ENCODE data around the gene LRRC3.
A peak's percentile ranks its signal among the peaks of the same experiment; 100 is the strongest.

The LRRC3 gene

DNA sequence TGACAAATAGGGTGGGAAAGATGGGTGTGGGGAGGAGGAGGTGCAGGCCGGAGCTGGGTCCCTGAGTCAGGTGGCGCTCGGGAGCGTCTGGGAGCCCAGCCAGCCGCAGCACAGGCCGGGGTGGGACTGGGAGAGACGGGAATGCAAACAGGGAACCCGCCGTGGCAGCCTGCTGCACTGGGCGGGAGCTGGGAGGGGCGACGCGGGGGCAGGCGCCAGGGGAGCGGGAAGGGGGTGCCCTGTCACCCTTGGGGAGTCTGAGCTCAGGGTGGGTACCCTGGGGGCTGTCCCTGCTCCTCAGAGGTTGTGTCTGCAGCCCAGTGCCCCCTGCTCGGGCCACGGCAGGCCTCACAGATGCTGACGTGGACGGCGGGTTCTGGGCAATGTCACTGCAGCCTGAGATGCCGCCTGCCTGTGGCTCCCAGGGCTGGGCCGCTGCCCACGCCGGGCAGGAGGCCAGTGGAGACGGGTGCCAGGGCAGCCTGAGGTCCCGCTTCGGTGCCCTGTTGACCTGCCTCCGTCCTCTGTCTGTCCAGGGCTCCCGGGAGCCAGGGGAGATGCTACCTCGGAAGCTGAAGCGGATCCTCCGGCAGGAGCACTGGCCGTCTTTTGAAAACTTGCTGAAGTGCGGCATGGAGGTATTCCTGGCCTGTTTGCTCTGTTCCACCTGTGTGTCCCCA, 16.6 kb upstream of the LRRC3 start:
- DNase-seq (ENCODE audit: low spot score) = no peak

DNA sequence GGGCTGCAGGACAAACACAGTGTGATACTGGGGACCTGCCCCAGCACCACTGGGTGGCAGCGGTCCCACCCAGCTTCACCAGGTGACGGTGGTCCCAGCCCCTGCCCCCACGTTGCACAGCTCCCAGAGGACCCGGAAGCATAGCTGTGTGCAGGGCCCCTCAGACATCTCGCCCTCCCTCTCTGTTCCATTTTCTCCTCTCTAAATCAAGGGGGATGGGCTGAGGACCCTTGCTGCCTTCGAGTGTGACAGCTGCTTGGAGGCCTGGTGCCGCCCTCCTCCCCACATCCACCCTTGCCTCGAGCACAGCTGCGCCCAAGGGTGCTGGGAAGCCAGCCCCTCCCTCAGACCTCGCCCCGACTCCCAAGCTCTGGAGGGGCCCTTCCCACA, 16.1 kb upstream of the LRRC3 start:
- DNase-seq (ENCODE audit: low spot score) = no peak

DNA sequence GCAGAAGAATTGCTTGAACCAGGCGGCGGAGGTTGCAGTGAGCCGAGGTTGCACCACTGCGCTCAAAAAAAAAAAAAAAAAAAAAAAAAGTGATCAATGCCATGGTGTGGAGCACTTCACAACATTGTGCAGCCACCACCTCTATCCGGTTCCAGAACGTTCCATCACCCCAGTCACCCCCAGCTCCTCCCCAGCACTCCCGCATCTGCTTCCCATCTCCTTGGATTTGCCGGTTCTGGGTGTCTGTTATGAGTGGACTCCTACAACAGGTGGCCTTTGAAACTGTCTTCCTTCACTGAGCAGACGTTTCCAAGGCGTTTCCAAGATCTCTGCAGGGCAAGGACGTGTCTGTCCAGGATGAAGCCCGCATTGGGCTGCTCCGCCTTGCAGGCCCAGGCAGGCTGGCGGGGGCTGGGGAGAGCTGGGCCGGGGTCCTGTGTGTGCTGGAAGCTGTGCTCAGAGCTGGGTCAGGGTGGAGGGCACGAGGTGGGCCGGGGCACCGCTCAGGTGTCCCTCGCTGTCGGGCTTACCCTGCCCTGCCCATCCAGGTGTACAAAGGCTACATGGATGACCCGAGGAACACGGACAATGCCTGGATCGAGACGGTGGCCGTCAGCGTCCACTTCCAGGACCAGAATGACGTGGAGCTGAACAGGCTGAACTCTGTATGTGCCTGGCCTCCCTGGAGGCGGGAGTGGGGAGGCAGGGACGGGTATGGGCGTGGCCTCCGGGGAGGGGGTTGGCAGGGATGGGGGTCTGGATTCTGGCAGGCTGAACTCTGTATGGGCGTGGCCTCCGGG, 14.9 kb upstream of the LRRC3 start:
- DNase-seq (ENCODE audit: low spot score) = no peak

DNA sequence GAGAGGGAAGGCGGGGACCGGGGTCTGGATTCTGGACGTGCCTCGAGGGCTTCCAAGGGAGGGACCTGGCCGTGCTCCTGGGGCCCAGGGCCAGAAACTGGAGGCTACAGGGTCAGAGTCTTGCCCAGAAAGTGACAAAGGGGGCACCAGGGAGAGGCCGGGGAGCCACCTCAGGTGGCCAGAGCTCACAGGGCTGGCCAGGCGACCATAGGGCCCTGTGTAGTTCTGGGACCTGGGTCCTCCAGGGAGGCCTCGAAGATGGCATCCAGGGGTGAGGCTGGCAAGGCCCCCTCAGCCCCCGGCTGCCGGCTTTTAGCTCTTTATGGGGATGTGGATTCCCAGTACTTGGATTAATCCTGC, 14.3 kb upstream of the LRRC3 start:
- no peak for DNase-seq (ENCODE audit: low spot score)

DNA sequence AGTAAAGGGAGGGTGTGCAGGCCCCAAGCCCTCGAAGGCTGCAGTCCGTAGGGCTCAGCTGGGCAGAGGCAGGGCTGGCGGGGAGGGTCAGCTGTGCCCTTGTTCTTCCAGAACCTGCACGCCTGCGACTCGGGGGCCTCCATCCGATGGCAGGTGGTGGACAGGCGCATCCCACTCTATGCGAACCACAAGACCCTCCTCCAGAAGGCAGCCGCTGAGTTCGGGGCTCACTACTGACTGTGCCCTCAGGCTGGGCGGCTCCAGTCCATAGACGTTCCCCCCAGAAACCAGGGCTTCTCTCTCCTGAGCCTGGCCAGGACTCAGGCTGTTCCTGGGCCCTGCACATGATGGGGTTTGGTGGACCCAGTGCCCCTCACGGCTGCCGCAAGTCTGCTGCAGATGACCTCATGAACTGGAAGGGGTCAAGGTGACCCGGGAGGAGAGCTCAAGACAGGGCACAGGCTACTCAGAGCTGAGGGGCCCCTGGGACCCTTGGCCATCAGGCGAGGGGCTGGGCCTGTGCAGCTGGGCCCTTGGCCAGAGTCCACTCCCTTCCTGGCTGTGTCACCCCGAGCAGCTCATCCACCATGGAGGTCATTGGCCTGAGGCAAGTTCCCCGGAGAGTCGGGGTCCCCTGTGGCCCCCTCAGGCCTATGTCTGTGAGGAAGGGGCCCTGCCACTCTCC, 13.6 kb upstream of the LRRC3 start:
- no peak for DNase-seq (ENCODE audit: low spot score)

DNA sequence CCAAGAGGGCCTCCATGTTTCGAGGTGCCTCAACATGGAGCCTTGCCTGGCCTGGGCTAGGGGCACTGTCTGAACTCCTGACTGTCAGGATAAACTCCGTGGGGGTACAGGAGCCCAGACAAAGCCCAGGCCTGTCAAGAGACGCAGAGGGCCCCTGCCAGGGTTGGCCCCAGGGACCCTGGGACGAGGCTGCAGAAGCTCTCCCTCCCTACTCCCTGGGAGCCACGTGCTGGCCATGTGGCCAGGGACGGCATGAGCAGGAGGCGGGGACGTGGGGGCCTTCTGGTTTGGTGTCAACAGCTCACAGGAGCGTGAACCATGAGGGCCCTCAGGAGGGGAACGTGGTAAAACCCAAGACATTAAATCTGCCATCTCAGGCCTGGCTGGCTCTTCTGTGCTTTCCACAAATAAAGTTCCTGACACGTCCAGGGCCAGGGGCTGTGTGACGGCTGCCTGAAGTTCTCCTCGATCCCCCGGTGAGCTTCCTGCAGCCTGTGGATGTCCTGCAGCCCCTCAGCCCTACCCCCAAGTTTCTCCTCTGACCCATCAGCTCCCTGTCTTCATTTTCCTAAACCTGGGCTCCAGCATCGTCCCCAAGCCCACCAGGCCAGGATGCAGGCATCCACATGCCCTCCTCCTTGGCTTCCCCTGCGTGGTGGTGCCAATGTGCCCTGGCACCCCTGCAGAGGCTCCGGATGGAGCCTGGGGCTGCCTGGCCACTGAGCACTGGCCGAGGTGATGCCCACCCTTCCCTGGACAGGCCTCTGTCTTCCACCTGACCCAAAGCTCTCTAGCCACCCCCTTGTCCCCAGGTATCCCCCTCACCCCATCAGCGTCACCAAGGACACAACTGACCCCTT, 12.8 kb upstream of the LRRC3 start:
- no peak for DNase-seq (ENCODE audit: low spot score)

DNA sequence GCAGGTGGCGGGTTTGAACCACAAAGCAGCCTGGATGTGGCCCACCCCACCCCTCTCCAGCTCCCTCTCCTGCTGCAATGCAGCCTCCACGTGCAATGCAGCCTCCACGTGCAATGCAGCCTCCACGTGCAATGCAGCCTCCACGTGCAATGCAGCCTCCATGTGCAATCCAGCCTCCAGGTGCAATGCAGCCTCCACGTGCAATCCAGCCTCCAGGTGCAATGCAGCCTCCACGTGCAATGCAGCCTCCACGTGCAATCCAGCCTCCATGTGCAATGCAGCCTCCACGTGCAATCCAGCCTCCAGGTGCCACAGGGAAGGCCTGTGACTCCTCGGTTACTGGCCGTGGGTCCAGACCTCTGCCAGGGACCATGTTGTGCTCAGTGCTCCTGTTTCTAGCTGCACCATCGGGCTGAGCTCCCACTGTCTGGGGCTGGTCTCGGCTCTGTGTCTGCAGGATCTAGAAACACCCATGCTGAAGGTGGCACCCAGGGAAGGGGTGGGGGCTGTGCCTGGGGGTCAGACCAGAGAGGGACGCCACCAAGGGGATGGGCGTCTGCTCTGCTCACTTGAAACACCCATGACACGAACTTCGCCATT, 11.9 kb upstream of the LRRC3 start:
- no peak for DNase-seq (ENCODE audit: low spot score)

DNA sequence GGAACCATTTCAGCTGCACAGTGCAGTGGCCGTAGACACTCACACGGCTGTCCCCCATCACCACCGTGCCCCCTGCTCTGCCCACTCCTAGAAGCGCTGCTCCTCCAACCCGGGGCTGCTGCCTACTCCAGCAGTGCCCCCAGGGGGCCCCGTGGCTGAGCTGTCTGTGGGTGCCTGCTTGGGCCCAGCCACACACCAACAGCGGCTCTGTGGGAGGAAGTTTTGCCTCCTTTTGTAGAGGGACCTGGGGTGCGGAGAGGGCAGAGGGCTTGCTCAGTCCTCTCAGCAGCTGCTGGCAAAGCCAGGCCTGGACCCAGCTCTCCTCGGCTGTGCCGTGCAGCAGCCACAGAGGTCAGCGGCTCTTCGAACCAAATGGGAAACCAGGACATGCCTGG, 11.4 kb upstream of the LRRC3 start:
- DNase-seq (ENCODE audit: low spot score) = no peak

DNA sequence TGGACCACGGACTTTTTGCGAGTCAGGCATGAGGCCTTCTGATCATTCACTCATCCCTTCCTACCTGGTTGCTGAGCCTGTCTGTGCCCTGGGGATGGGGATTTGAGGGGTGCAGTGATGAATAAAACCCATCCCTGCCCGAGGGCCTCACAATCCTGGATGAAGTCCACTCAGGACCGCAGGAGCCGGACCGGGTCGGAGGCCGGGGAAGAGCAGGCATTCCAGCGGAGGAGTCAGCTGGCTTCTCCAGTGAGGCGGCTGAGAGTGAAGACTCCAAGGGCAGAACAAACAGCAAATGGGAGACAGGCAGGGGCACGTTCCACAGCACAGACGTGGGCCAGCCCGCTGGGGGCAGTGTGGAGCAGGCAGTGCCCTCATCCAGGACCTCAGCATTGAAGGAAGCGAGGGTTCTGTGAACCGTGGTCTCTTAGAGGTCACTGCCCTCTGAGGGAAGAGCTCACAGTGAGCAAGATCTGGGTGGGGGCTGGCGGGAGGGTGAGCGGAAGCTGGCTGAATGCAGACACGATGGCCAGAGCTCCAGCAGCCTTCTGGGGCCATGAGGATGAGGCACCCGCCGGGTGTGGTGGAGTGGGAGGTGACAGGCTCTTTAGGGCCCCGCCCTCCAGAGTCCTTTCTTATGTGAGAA, 10.9 kb upstream of the LRRC3 start:
- DNase-seq (ENCODE audit: low spot score) = peak; percentile 19

DNA sequence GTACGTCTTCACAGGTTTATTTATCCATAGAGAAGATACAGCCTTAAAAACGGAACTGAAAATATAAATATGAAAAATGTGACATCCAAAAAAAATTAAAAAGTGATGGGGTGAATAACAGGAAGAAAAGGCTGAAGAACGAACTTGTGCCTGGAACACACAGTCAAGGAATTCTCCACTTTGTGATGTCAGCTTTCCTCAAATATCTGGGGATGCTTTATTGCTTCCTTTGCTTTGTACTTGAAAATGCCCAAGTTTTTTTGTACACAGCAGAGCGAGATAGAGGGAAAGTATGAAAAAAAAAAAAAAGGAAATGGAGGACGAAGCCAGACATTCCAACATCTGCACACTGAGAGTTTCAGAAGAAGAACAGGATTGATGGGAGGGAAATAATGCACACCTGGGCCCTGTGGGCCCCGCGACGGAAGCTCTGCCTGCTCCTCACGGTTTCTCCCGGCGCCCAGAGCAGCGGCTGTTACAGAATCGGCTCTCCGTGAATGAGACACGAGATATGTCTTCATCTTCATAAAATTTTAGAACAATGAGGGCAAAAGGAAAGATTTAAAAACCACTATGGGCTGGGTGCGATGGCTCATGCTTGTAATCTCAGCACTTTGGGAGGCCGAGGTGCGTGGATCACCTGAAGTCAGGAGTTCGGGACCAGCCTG, 10.0 kb upstream of the LRRC3 start:
- DNase-seq (ENCODE audit: low spot score) = no peak

DNA sequence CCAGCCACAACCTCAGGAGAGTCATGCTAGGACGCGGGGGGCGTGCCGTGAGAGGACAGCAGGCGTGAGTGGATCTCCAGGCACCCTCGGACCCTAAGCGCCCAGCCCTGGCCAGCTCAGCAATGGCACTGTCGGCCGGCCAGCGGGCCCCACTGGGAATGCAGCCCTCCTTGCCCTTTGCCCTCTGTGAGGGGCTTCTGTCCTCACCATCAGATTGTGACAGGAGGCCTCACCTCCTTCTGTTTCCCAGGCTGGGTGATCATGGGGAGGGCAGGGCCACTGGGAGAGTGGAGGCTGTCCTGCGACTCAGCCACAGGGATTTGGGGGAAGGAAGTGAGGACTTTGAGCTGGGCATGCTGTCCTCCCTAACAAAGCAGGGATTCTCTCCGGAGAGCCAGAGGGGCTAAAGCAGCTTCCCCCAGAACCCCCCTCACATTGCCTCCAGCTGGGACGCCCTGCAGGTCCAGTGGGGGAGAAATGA, 6.6 kb upstream of the LRRC3 start:
- DNase-seq (ENCODE audit: low spot score) = no peak

DNA sequence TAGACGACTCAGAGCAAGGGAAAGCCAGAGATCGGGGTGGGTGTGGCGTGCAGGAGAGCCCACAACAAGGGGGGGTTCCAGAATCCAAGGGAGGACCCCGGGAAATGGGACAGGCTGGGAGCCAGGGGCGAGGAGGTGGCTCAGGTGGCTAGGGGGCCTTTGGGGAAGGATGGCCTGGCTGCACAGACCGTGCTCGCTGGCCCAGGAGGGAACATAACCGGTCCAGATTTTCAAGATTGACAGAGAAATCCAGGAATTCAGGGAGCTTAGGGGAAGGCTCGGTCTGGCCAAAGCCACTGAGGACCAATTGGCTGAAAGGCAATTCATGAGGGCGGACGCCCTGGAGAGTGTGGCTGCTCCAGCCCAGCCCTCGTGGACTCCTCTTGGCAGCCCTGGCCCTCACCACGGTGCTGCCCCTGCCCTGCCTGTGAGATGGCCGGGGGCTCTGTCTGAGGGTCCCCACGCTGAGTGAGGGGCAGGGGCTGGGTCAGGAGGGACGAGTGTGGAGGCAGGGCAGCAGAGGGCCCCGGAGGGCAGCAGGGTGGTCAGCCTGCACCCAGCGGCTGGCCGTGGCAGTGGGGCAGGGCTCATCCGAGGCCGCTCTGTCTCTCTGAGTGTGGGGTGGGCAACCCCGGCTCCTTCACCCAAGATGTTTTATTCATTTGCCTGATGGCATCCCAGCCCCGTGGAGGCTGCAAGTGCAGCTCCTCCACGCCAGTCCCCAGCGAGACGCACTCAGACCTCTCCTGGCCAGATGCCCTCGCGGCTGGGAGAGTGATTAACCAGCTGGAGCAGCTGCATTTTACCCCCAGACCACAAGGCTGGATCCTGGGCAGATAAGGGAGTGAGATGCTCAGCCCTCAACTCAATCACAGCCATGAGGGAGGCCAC, 5.6 kb upstream of the LRRC3 start:
- DNase-seq (ENCODE audit: low spot score) = no peak

DNA sequence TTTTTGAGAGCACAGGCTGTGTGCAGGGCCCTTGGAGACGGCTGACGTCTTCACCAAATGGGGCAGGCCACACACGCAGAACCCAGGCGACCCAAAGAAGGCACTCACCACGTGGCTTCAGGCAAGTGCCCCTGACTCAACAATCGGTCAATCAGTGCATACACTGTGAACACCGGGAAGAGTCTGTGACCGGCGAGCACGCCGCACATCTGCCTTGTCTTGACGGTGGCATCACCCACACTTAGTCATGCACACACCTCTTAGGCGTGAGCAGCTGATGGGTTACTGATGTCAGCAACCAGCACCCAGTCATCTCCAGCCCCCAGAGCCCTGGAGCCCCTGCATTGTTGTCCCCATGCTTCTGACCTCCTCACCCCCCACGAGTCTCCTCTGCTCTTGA, 4.9 kb upstream of the LRRC3 start:
- no peak for DNase-seq (ENCODE audit: low spot score)

DNA sequence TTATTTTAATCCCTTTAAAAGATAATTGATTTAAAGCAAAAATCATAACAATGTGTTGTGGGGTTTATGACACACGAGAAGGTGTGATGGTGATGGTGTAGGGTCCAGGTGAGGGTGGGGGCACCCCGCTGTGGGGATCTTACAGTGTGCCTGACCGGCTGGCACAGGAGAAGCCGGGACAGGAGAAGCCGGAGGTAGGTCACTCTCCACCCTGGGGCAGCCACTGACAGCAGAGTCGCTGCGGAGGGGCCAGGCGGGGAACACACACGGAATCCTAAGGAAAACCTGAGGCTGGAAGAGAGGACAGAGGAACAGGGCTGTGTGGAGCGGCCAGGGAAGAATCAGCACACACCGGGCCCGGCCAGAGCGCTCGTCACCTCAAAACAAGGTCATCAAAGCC, 4.3 kb upstream of the LRRC3 start:
- no peak for DNase-seq (ENCODE audit: low spot score)

DNA sequence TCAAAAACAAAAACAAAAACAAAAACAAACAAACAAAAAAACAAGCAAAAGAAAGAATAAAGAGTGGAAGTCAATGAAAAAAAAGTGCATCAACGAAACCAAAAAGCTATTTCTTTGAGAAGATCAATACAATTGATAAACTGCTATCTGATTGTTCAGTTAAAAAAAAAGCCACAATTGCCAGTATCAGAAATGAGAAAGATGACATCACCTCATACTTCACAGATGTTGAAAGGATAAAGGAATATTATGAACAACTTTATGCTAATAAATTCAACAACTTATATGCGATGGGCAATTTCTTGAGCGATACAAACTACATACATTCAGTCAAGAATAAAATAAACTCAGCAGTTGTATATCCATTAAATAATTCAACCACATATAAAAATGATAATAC, 2.2 kb upstream of the LRRC3 start:
- DNase-seq (ENCODE audit: low spot score) = no peak

DNA sequence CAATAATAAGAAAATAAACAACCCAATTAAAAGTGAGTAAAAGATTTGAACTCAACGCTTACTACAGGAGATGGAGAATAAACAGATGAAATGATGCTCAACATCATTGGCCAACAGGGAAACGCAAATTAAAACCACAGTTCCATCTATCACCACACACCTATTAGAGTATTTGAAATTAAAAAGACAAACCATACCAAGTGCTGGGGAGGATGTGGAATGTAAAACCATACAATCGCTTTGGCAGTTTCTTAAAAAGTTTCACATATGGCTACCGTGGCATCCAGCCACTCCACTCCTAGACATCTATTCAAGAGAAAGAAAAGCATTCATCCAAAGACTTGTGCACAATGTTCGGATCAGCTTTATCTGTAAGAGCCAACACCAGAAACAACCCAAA, 1.3 kb upstream of the LRRC3 start:
- DNase-seq (ENCODE audit: low spot score) = no peak

DNA sequence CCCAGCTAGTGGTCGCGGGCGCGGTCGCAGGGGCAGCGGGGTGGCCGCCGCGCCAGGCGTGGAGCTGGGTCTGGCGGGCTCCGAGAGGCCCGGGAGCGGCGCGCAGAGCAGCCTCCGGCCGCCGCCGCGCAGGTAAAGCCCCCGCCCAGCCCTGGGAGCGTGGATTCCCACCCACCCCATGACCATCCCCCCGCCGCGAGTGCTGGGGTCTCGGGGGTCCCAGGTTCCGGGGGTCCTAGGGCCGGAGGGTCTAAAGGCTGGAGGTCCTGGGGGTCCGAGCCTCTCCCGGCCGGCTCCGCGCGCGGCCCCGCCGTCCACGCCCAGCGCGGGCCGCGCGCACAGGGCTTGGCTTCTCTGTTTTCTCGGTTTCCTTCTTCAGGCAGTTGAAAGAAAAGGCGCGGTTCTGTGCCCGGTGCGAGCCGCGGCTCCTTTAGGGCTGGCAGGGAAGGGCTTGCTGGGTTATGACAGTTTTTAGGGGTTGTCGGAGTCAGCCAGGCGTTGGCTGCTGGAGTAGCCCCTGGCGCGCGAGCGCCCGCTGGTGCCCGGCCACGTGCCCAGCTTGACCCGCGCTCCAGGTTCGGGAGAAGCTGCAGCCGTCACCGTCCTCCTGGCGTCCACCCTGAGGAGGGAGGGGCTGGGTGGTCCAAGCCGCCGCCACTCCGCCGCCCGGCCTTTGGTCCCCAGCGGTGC, 359 bp downstream of the LRRC3 start:
- peak; percentile 46 for DNase-seq (ENCODE audit: low spot score)

DNA sequence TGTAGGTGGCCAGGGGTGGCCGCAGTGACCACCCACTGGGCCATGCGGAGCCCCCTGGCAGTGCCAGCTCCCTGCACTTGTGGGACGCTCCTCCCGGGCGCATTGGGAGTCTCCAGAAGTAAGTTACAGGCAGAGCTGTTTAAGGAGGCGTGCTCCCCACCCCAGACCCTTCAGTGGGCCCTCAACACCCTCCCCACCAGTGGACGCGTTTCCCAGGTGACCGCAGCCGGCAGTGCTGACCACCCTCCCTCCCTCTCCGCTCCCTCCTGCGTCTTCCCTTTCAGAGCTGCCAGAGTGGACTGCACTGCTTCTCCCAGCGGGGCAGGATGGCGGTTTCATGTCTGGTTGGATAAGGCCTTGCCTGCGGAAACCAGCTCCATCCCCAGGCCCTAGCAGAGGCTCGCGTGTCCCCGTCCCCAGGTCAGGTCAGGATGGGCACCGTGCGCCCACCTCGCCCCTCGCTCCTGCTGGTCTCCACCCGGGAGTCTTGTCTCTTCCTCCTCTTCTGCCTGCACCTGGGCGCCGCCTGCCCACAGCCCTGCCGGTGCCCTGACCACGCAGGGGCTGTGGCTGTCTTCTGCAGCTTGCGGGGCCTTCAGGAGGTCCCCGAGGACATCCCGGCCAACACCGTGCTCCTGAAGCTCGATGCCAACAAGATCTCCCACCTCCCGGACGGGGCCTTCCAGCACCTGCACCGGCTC, 1.1 kb downstream of the LRRC3 start:
- DNase-seq (ENCODE audit: low spot score) = no peak

Data from LoVo (cell line).